ENCODE data around the gene MYLK4. TPM values are rescaled to one million over a fixed set of nuclear protein-coding genes. Genes with fewer than 3 reads are reported as not detected.

Gene MYLK4
- total and polyA plus RNA-seq, 2 of the 13 experiments (the other 11 are each of a cell fraction or from before 2014, with no cell fraction given) = 0.26 to 0.29 TPM

- TF ChIP-seq E2F1 (CRISPR knock-in tag; IDR thresholded peaks at IDR 0.05) (no peak; the same call in 1 of the 2 replicates), ZNF275 (CRISPR knock-in tag; IDR thresholded peaks at IDR 0.05; ENCODE audit: borderline replicate concordance) (no peak; the same call in 1 of the 2 replicates), ZNF597 (CRISPR knock-in tag; IDR thresholded peaks at IDR 0.05) (no peak), MLXIP (CRISPR knock-in tag; IDR thresholded peaks at IDR 0.05; ENCODE audit: borderline replicate concordance) (no peak), ZEB1 (IDR thresholded peaks at IDR 0.05; ENCODE audit: insufficient replicate concordance, low read depth) (peak; percentile 75), DRAP1 (CRISPR knock-in tag; IDR thresholded peaks at IDR 0.05) (0 out of 2 replicates have a peak, but pooled peaks have one; percentile 8), MYPOP (CRISPR knock-in tag; IDR thresholded peaks at IDR 0.05) (peak; percentile 29; the same call in 1 of the 2 replicates), ZNF605 (CRISPR knock-in tag; IDR thresholded peaks at IDR 0.05) (peak; percentile 60; the same call in 1 of the 2 replicates), TAF1 (CRISPR knock-in tag; IDR thresholded peaks at IDR 0.05) (peak; percentile 54; the same call in 1 of the 2 replicates), ZNF549 (CRISPR knock-in tag; IDR thresholded peaks at IDR 0.05) (0 out of 2 replicates have a peak, but pooled peaks have one; percentile 4), SP2 (CRISPR knock-in tag; IDR thresholded peaks at IDR 0.05) (no peak), PHF8 (CRISPR knock-in tag; IDR thresholded peaks at IDR 0.05) (peak; percentile 85), REST (IDR thresholded peaks at IDR 0.05; ENCODE audit: borderline replicate concordance in 1 of 2, low read depth in 1 of 2, low read length in 2 of 2) (peak in 1 of 2 experiments; percentile 68; a peak in 1 of 4 replicates), ZBTB8A (CRISPR knock-in tag; IDR thresholded peaks at IDR 0.05; ENCODE audit: borderline replicate concordance, low read depth) (no peak), ZSCAN9 (CRISPR knock-in tag; IDR thresholded peaks at IDR 0.05; ENCODE audit: borderline replicate concordance) (0 out of 2 replicates have a peak, but pooled peaks have one; percentile 18), ZFP36L1 (CRISPR knock-in tag; IDR thresholded peaks at IDR 0.05) (peak; percentile 69; the same call in 1 of the 2 replicates)
Observed at GRCh38 chr6:2764610-2765165, 14.0 kb upstream of the MYLK4 start (continued).

Measured in HepG2 (cell line).